ENCODE data around the gene ATP13A3.

The ATP13A3 gene

GRCh38 chr3:194390835-194391234 is 96.0 kb downstream of the ATP13A3 start:
- no peak overlapping the region for H3K4me3 ChIP-seq (ENCODE audit: low read length)
- no peak overlapping the region for H2AFZ ChIP-seq (ENCODE audit: low read depth, low read length)
- H3K27ac ChIP-seq (ENCODE audit: low read length): no peak overlapping the region
- H3K27me3 ChIP-seq (ENCODE audit: low read depth, low read length): peaks cover 11% of the 10 kb centered on the region; the same call in 1 of the 2 replicates
- H3K4me1 ChIP-seq (ENCODE audit: low read length): peaks cover 6% of the 10 kb centered on the region; the same call in 1 of the 2 replicates
- H3K79me2 ChIP-seq (ENCODE audit: low read length): no peaks in the 10 kb centered on the region
- no peak overlapping the region for H3K9ac ChIP-seq (ENCODE audit: low read length)
- H3K4me2 ChIP-seq (ENCODE audit: low read length): no peak overlapping the region
- no peaks in the 10 kb centered on the region for H3K36me3 ChIP-seq (replicated peaks; ENCODE audit: low read depth, low read length)
- TF ChIP-seq CTCF (IDR thresholded peaks at IDR 0.05; ENCODE audit: low read depth, low read length) (no peak), EZH2phosphoT487 (IDR thresholded peaks at IDR 0.05; ENCODE audit: low read depth) (no peak)
- no peaks in the 10 kb centered on the region for H4K20me1 ChIP-seq (ENCODE audit: insufficient read depth, low read length)
- H3K9me3 ChIP-seq (ENCODE audit: insufficient read depth, low read length): no peaks in the 10 kb centered on the region

- H3K36me3 ChIP-seq (replicated peaks; ENCODE audit: low read depth, low read length): no peaks in the 10 kb centered on the region
- H3K9ac ChIP-seq (ENCODE audit: low read length): no peak overlapping the region
- no peaks in the 10 kb centered on the region for H3K4me1 ChIP-seq (ENCODE audit: low read length)
- H3K27me3 ChIP-seq (ENCODE audit: low read depth, low read length): peaks cover 17% of the 10 kb centered on the region; the same call in 1 of the 2 replicates
- H4K20me1 ChIP-seq (ENCODE audit: insufficient read depth, low read length): no peaks in the 10 kb centered on the region
- H3K27ac ChIP-seq (ENCODE audit: low read length): no peak overlapping the region
- no peaks in the 10 kb centered on the region for H3K9me3 ChIP-seq (ENCODE audit: insufficient read depth, low read length)
- no peak overlapping the region for H3K4me2 ChIP-seq (ENCODE audit: low read length)
- TF ChIP-seq EZH2phosphoT487 (IDR thresholded peaks at IDR 0.05; ENCODE audit: low read depth): no peak
- no peak for TF ChIP-seq CTCF (IDR thresholded peaks at IDR 0.05; ENCODE audit: low read depth, low read length)
- H3K4me3 ChIP-seq (ENCODE audit: low read length): no peak overlapping the region
- no peak overlapping the region for H2AFZ ChIP-seq (ENCODE audit: low read depth, low read length)
- H3K79me2 ChIP-seq (ENCODE audit: low read length): no peaks in the 10 kb centered on the region
Observed at GRCh38 chr3:194389269-194389668, 97.5 kb downstream of the ATP13A3 start.

GRCh38 chr3:194387926-194388418 is 98.8 kb downstream of the ATP13A3 start:
- no peak overlapping the region for H3K4me2 ChIP-seq (ENCODE audit: low read length)
- H2AFZ ChIP-seq (ENCODE audit: low read depth, low read length): no peak overlapping the region
- H3K36me3 ChIP-seq (replicated peaks; ENCODE audit: low read depth, low read length): no peaks in the 10 kb centered on the region
- no peak for TF ChIP-seq CTCF (IDR thresholded peaks at IDR 0.05; ENCODE audit: low read depth, low read length)
- no peak for TF ChIP-seq EZH2phosphoT487 (IDR thresholded peaks at IDR 0.05; ENCODE audit: low read depth)
- no peak overlapping the region for H3K9ac ChIP-seq (ENCODE audit: low read length)
- no peak overlapping the region for H3K27ac ChIP-seq (ENCODE audit: low read length)
- H3K79me2 ChIP-seq (ENCODE audit: low read length): no peaks in the 10 kb centered on the region
- peaks cover 21% of the 10 kb centered on the region for H3K27me3 ChIP-seq (ENCODE audit: low read depth, low read length)
- H4K20me1 ChIP-seq (ENCODE audit: insufficient read depth, low read length): no peaks in the 10 kb centered on the region
- H3K9me3 ChIP-seq (ENCODE audit: insufficient read depth, low read length): no peaks in the 10 kb centered on the region
- no peaks in the 10 kb centered on the region for H3K4me1 ChIP-seq (ENCODE audit: low read length)
- no peak overlapping the region for H3K4me3 ChIP-seq (ENCODE audit: low read length)

- H3K27ac ChIP-seq (ENCODE audit: low read length): no peak overlapping the region
- no peaks in the 10 kb centered on the region for H4K20me1 ChIP-seq (ENCODE audit: insufficient read depth, low read length)
- H3K27me3 ChIP-seq (ENCODE audit: low read depth, low read length): peaks cover 21% of the 10 kb centered on the region
- H3K9ac ChIP-seq (ENCODE audit: low read length): no peak overlapping the region
- H3K36me3 ChIP-seq (replicated peaks; ENCODE audit: low read depth, low read length): no peaks in the 10 kb centered on the region
- H3K4me3 ChIP-seq (ENCODE audit: low read length): no peak overlapping the region
- H3K79me2 ChIP-seq (ENCODE audit: low read length): no peaks in the 10 kb centered on the region
- H3K9me3 ChIP-seq (ENCODE audit: insufficient read depth, low read length): no peaks in the 10 kb centered on the region
- no peak for TF ChIP-seq EZH2phosphoT487 (IDR thresholded peaks at IDR 0.05; ENCODE audit: low read depth)
- TF ChIP-seq CTCF (IDR thresholded peaks at IDR 0.05; ENCODE audit: low read depth, low read length): no peak
- H3K4me1 ChIP-seq (ENCODE audit: low read length): no peaks in the 10 kb centered on the region
- no peak overlapping the region for H3K4me2 ChIP-seq (ENCODE audit: low read length)
- H2AFZ ChIP-seq (ENCODE audit: low read depth, low read length): no peak overlapping the region
Observed at GRCh38 chr3:194387276-194387675, 99.5 kb downstream of the ATP13A3 start.

Measured in OCI-LY3 (cell line).